Stimulated activated CD4-positive, alpha-beta T cell treated with anti-CD3 and anti-CD28 coated beads, TNF-alpha, amount 100 ng/mL, for 48 hours (primary cell): Measurements from ENCODE around the gene UBE2K.
"Not testable (repeated sequence)": the region's sequence is repeated elsewhere in the genome, so short reads cannot be mapped to it uniquely, and the experiment has no call there.

Experiments used
- DNase-seq, 3 donors: peaks; one replicate each; pipeline ENCODE4 v3.0.0-alpha.2; 2020; ENCODE audit warnings: low read depth in 3 of 3

Gene UBE2K

GRCh38 chr4:39802005-39802404 lies 104.1 kb downstream of the UBE2K start:
- DNase-seq = no peak

DNA sequence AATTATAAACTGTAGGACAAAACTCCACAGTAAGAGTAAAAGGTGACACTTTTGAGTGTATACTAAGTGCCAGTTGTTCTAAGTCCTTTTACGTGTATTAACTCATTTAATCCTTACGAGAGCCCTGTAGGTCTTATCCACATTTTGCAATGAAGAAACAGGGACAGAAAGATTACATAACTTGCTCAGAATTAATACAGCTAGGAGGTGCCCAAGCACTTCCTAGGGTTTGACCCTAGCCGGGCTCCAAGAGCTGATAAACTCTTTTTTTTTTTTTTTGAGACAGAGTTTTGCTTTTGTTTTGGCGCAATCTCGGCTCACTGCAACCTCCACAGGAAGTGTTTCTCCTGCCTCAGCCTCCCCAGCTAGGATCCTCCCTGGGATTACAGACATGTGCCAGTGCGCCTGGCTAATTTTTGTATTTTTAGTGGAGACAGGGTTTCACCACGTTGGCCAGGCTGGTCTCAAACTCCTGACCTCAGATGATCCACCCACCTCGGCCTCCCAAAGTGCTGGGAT lies 110.4 kb downstream of the UBE2K start:
- DNase-seq = no peak

DNA sequence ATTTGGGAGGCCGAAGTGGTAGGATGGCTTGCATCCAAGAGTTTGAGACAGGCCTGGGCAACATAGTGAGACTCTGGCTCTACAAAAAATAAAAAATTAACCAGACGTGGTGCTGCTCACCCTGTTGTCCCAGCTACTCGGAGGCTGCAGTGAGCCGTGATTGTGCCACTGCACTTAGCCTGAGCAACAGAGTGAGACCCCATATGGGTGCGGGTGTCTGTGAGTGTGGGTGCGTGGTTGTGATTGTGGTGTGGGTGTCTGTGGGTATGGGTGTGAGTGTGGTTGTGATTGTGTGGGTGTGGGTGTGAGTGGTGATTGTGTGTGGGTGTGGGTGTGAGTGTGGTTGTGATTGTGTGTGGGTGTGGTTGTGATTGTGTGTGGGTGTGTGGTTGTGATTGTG lies 114.6 kb downstream of the UBE2K start:
- DNase-seq = peak in 1 of 3 donors; percentile 3

DNA sequence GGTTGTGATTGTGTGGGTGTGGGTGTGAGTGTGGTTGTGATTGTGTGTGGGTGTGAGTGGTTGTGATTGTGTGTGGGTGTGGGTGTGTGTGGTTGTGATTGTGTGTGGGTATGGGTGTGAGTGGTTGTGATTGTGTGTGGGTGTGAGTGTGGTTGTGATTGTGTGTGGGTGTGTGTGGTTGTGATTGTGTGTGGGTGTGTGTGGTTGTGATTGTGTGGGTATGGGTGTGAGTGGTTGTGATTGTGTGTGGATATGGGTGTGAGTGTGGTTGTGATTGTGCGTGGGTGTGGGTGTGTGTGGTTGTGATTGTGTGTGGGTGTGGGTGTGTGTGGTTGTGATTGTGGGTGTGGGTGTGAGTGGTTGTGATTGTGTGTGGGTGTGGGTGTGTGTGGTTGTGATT lies 115.1 kb downstream of the UBE2K start:
- DNase-seq = not testable (repeated sequence)

GRCh38 chr4:39813761-39814160 lies 115.8 kb downstream of the UBE2K start:
- DNase-seq = not testable (repeated sequence)

GRCh38 chr4:39814403-39815185 lies 116.7 kb downstream of the UBE2K start:
- DNase-seq = no peak

- no peak for DNase-seq
These were observed 120.7 kb downstream of the UBE2K start for GRCh38 chr4:39818646-39819045.

DNA sequence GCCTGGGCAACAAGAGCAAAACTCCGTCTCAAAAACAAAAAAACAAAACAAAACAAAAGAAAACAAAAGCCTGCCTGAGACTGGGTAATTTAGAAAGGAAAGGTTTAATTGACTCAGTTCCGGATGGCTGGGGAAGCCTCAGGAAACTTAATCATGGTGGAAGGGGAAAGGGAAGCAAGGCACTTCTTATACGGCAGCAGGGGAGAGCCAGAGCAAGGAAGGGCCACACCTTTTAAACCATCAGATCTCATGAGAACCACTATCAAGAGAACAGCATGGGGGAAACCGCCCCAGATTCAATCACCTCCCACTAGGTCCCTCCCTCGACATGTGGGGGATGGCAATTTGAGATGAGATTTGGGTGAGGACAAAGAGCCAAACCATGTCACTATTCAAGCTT lies 122.2 kb downstream of the UBE2K start:
- DNase-seq = no peak

GRCh38 chr4:39821951-39822350 lies 124.0 kb downstream of the UBE2K start:
- no peak for DNase-seq

GRCh38 chr4:39822662-39823061 lies 124.7 kb downstream of the UBE2K start:
- DNase-seq = no peak

DNA sequence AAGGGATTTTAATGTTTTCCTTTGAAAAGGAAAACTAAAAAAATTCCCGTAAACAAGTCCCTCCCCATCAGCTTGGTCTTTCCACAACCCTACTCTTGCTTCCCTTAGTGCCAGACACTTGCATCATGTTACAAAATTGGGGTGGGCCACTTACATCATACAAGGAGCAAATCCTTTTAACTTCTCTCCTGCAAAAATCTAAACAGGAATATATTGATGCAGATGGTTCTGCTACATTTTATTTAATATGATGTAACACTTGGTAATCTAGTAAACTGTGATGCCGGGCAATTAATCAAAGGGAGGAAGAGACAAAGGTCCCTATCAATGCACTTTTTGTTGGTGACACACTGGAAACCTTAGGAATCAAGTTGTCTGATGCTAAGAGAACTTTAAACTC lies 125.3 kb downstream of the UBE2K start:
- DNase-seq = no peak

DNA sequence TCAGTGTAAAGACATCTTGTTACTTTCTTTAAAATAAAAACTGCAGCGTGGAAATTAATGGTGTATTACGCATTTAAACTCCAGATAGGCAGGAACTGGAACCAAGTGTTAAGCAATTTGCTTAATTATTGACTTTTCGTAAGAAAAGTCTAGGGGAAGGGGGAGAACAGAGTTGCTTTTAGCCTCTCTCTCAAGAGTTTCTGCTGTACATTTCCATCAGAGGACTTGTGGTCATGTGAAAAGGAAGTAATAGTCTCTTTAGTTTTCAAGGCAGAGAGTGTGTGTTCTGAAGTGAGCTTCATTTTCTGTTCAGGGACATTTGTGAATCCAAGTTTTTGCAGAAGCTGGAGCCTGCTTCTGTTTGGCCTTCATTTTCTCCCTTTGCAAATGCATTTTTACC lies 127.2 kb downstream of the UBE2K start:
- DNase-seq = no peak

GRCh38 chr4:39825741-39826231 lies 127.8 kb downstream of the UBE2K start:
- no peak for DNase-seq
